GM21717 (cell line): Measurements from ENCODE around the gene PKIB.
"Not testable (repeated sequence)": the region's sequence is repeated elsewhere in the genome, so short reads cannot be mapped to it uniquely, and the experiment has no call there.

ENCODE experiments used
- ATAC-seq: cut with Tn5 transposase; IDR thresholded peaks from one replicate; pipeline ENCODE4 v1.9.1; 2021; ENCODE audit warnings: mild to moderate bottlenecking, moderate library complexity; ENCODE audit not compliant: unreplicated experiment

Gene PKIB

GRCh38 chr6:122736616-122737015 is 126.4 kb downstream of the PKIB start:
- no peak for ATAC-seq

GRCh38 chr6:122740091-122740490 is 129.9 kb downstream of the PKIB start:
- no peak for ATAC-seq

GRCh38 chr6:122740936-122741335 is 130.7 kb downstream of the PKIB start:
- ATAC-seq: no peak

- not testable (repeated sequence) for ATAC-seq
These were observed 134.0 kb downstream of the PKIB start for GRCh38 chr6:122744247-122744646.

- ATAC-seq: not testable (repeated sequence)
These were observed 134.7 kb downstream of the PKIB start for GRCh38 chr6:122744856-122745255.

- ATAC-seq: no peak
These were observed 136.5 kb downstream of the PKIB start for GRCh38 chr6:122746688-122747087.

- no peak for ATAC-seq
These were observed 137.4 kb downstream of the PKIB start for GRCh38 chr6:122747573-122747972.

- not testable (repeated sequence) for ATAC-seq
These were observed 138.7 kb downstream of the PKIB start for GRCh38 chr6:122748945-122749344.

- ATAC-seq: no peak
These were observed 139.3 kb downstream of the PKIB start for GRCh38 chr6:122749451-122750050.

- peak; percentile 76 for ATAC-seq
These were observed 141.1 kb downstream of the PKIB start for GRCh38 chr6:122751326-122751725.

GRCh38 chr6:122752459-122752858 is 142.3 kb downstream of the PKIB start:
- ATAC-seq: no peak

- ATAC-seq: no peak
These were observed 142.9 kb downstream of the PKIB start for GRCh38 chr6:122753000-122753687.

GRCh38 chr6:122753688-122754056 is 143.5 kb downstream of the PKIB start:
- no peak for ATAC-seq

GRCh38 chr6:122754191-122754731 is 144.1 kb downstream of the PKIB start:
- ATAC-seq: no peak

GRCh38 chr6:122755901-122756300 is 145.7 kb downstream of the PKIB start:
- no peak for ATAC-seq

- peak; percentile 89 for ATAC-seq
These were observed 148.7 kb downstream of the PKIB start for GRCh38 chr6:122758927-122759334.

GRCh38 chr6:122760330-122760729 is 150.1 kb downstream of the PKIB start:
- ATAC-seq: no peak

- ATAC-seq: no peak
These were observed 156.1 kb downstream of the PKIB start for GRCh38 chr6:122766256-122766655.

GRCh38 chr6:122770835-122771601 is 160.8 kb downstream of the PKIB start:
- ATAC-seq: no peak

- no peak for ATAC-seq
These were observed 162.7 kb downstream of the PKIB start for GRCh38 chr6:122772724-122773415.
